Smooth muscle cell (in vitro differentiated cells): ENCODE results near the gene CCDC141. TPM values are rescaled to one million over a fixed set of nuclear protein-coding genes. Genes with fewer than 3 reads are reported as not detected.

Source experiments
- DNase-seq: peaks from one replicate; lab custom pipeline; 2025; ENCODE audit not compliant: unreplicated experiment; lab: John Stamatoyannopoulos, UW
- H2AFZ ChIP-seq: fragments of 200-600 bp; sonication (generic); 2 replicates; pipeline ENCODE4 v1.6.0; 2016; ENCODE audit warnings: antibody characterized with exemption, low read depth, mild to moderate bottlenecking
- H3F3A ChIP-seq: fragments of 200-600 bp; sonication (generic); 2 replicates; pipeline ENCODE4 v1.6.0; 2017; ENCODE audit warnings: antibody characterized with exemption, low read depth
- H3K27ac ChIP-seq: fragments of 200-600 bp; sonication (generic); 2 replicates; pipeline ENCODE4 v1.5.1; 2016; ENCODE audit warnings: low read depth, mild to moderate bottlenecking
- H3K27me3 ChIP-seq: fragments of 200-600 bp; sonication (generic); 2 replicates; pipeline ENCODE4 v1.6.1; 2016; ENCODE audit warnings: low read depth, mild to moderate bottlenecking
- H3K36me3 ChIP-seq: fragments of 200-600 bp; sonication (generic); 2 replicates; pipeline ENCODE4 v1.5.1; 2016; ENCODE audit warnings: low read depth
- H3K4me1 ChIP-seq: fragments of 200-600 bp; sonication (generic); 2 replicates; pipeline ENCODE4 v1.5.1; 2016; ENCODE audit warnings: low read depth
- H3K4me2 ChIP-seq: fragments of 200-600 bp; sonication (generic); 2 replicates; pipeline ENCODE4 v1.6.0; 2016; ENCODE audit warnings: mild to moderate bottlenecking
- H3K4me3 ChIP-seq: fragments of 200-600 bp; sonication (generic); 2 replicates; pipeline ENCODE4 v1.5.1; 2016; ENCODE audit warnings: mild to moderate bottlenecking
- H3K79me2 ChIP-seq: fragments of 200-600 bp; sonication (generic); 2 replicates; pipeline ENCODE4 v1.6.0; 2016; ENCODE audit warnings: low read depth, mild to moderate bottlenecking
- H3K9ac ChIP-seq: fragments of 200-600 bp; sonication (generic); 2 replicates; pipeline ENCODE4 v1.6.0; 2016; ENCODE audit warnings: low read depth
- H3K9me3 ChIP-seq: fragments of 200-600 bp; sonication (generic); replicated peaks from 2 replicates; pipeline ENCODE4 v1.5.1; 2016; ENCODE audit warnings: low read depth
- H4K20me1 ChIP-seq: fragments of 200-600 bp; sonication (generic); 2 replicates; pipeline ENCODE4 v1.6.0; 2016; ENCODE audit warnings: low read depth
- CTCF ChIP-seq: fragments of 200-600 bp; sonication (generic); IDR thresholded peaks from 2 replicates; pipeline ENCODE4 v1.5.1; 2017; ENCODE audit warnings: borderline replicate concordance, mild to moderate bottlenecking, antibody characterized with exemption; ENCODE audit not compliant: insufficient read depth, poor library complexity, severe bottlenecking
- WGBS: methylation state at CpG from one replicate; pipeline ENCODE4 v1.1.7; 2016; ENCODE audit warnings: low lambda C conversion rate; 5-methylcytosine and 5-hydroxymethylcytosine counted together
- polyA plus RNA-seq: library from polyadenylated mRNA; unstranded; fragments of >200 nt; fragmentation: Nextera tagmentation; extraction: Ambion mirVana; gene quantifications from 2 replicates; pipeline ENCODE4 v1.2.1, GENCODE V29; 2016
- total RNA-seq: library from RNA; depleted of rRNA; stranded (reverse); fragments of >200 nt; gene quantifications from 2 replicates; pipeline ENCODE4 v1.2.3, GENCODE V29; 2014

The CCDC141 gene
- total and polyA plus RNA-seq, 2 experiments from 2014 or later, result 0.03 to 0.76 TPM

- no peak overlapping the region for H3K4me2 ChIP-seq
- H3K27ac ChIP-seq, result no peak overlapping the region
- H2AFZ ChIP-seq, result no peak overlapping the region
- no peak overlapping the region for H3K4me3 ChIP-seq
- no peaks in the 10 kb centered on the region for H3K27me3 ChIP-seq
- no peak for DNase-seq
- H3K79me2 ChIP-seq, result no peaks in the 10 kb centered on the region
- H4K20me1 ChIP-seq, result no peaks in the 10 kb centered on the region
- TF ChIP-seq CTCF, result no peak
- WGBS, result 90% methylated on average over 5 of the region's 5 CpGs
- no peaks in the 10 kb centered on the region for H3K9me3 ChIP-seq
- no peak overlapping the region for H3K9ac ChIP-seq
- no peaks in the 10 kb centered on the region for H3K36me3 ChIP-seq
- H3K4me1 ChIP-seq, result no peaks in the 10 kb centered on the region
- H3F3A ChIP-seq, result no peaks in the 10 kb centered on the region
These were observed 239.5 kb downstream of the CCDC141 start for GRCh38 chr2:178810422-178810821.

GRCh38 chr2:178807227-178808008 is 242.5 kb downstream of the CCDC141 start, which contains the start of gene TTN:
Gene TTN (minus strand): TSS chr2:178807423. CDS start chr2:178804642, 2,781 bp downstream.
- H4K20me1 ChIP-seq, result no peaks in the 10 kb centered on the region
- H3K27me3 ChIP-seq, result no peaks in the 10 kb centered on the region
- H3K36me3 ChIP-seq, result no peaks in the 10 kb centered on the region
- H3K4me1 ChIP-seq, result no peaks in the 10 kb centered on the region
- no peak within 1 kb of the TSS for H2AFZ ChIP-seq
- no peak for DNase-seq
- no peak within 1 kb of the TSS for H3K9ac ChIP-seq
- H3K4me2 ChIP-seq, result no peak within 1 kb of the TSS
- H3K9me3 ChIP-seq, result no peaks in the 10 kb centered on the region
- TF ChIP-seq CTCF, result no peak
- H3F3A ChIP-seq, result no peaks in the 10 kb centered on the region
- H3K27ac ChIP-seq, result no peak within 1 kb of the TSS
- 94% methylated on average over 10 of the region's 10 CpGs for WGBS
- H3K79me2 ChIP-seq, result no peaks in the 10 kb centered on the region
- H3K4me3 ChIP-seq, result no peak within 1 kb of the TSS

- 81% methylated on average over 1 of the region's 1 CpG for WGBS
- H3K79me2 ChIP-seq, result no peaks in the 10 kb centered on the region
- no peak overlapping the region for H3K27ac ChIP-seq
- no peaks in the 10 kb centered on the region for H3K36me3 ChIP-seq
- no peaks in the 10 kb centered on the region for H3K9me3 ChIP-seq
- TF ChIP-seq CTCF, result no peak
- no peaks in the 10 kb centered on the region for H3K4me1 ChIP-seq
- H3K9ac ChIP-seq, result no peak overlapping the region
- no peak for DNase-seq
- H3F3A ChIP-seq, result no peaks in the 10 kb centered on the region
- no peak overlapping the region for H3K4me3 ChIP-seq
- no peaks in the 10 kb centered on the region for H3K27me3 ChIP-seq
- H3K4me2 ChIP-seq, result no peak overlapping the region
- no peaks in the 10 kb centered on the region for H4K20me1 ChIP-seq
- no peak overlapping the region for H2AFZ ChIP-seq
These were observed 243.4 kb downstream of the CCDC141 start for GRCh38 chr2:178806543-178806942.

GRCh38 chr2:178805457-178805856 is 244.5 kb downstream of the CCDC141 start:
- no peaks in the 10 kb centered on the region for H3K4me1 ChIP-seq
- H3K79me2 ChIP-seq, result no peaks in the 10 kb centered on the region
- no peak for TF ChIP-seq CTCF
- H3K9ac ChIP-seq, result no peak overlapping the region
- H3K27me3 ChIP-seq, result no peaks in the 10 kb centered on the region
- H4K20me1 ChIP-seq, result no peaks in the 10 kb centered on the region
- H3K4me2 ChIP-seq, result no peak overlapping the region
- H3F3A ChIP-seq, result no peaks in the 10 kb centered on the region
- no peaks in the 10 kb centered on the region for H3K36me3 ChIP-seq
- H3K27ac ChIP-seq, result no peak overlapping the region
- WGBS, result 84% methylated on average over 2 of the region's 2 CpGs
- no peak for DNase-seq
- no peaks in the 10 kb centered on the region for H3K9me3 ChIP-seq
- no peak overlapping the region for H2AFZ ChIP-seq
- no peak overlapping the region for H3K4me3 ChIP-seq
